Esophagus muscularis mucosa (tissue), 4 donors: Measurements from ENCODE around the gene ZNF428. TPM values are rescaled to one million over a fixed set of nuclear protein-coding genes. Genes with fewer than 3 reads are reported as not detected.
A peak's percentile ranks its signal among the peaks of the same experiment; 100 is the strongest.

Experiments
- DNase-seq: peaks from one replicate; pipeline ENCODE4 v3.0.0-alpha.2; 2017; ENCODE audit errors: extremely low spot score
- H3K27ac ChIP-seq, 4 donors: fragments of 200-600 bp; sonication (generic); replicated peaks in 1 of 4; 1 replicate in 3 of 4; 2 replicates in 1 of 4; pipeline ENCODE4 v1.5.1; 2016 to 2019; ENCODE audit warnings: mild to moderate bottlenecking in 1 of 4
- H3K27me3 ChIP-seq, 4 donors: fragments of 200-600 bp; sonication (generic); one replicate each; pipeline versions ENCODE4 v1.5.1 to v1.6.0; 2016 to 2019
- H3K36me3 ChIP-seq, 4 donors: fragments of 200-600 bp; sonication (generic); one replicate each; pipeline ENCODE4 v1.5.1; 2016 to 2019
- H3K4me1 ChIP-seq, 4 donors: fragments of 200-600 bp; sonication (generic); one replicate each; pipeline ENCODE4 v1.5.1; 2016 to 2019
- H3K4me3 ChIP-seq, 4 donors: fragments of 200-600 bp; sonication (generic); 1 replicate in 2 of 4; 2 replicates in 2 of 4; pipeline ENCODE4 v1.5.1; 2016 to 2019; ENCODE audit warnings: mild to moderate bottlenecking in 4 of 4, moderate library complexity in 1 of 4
- H3K9me3 ChIP-seq, 4 donors: fragments of 200-600 bp; sonication (generic); 1 replicate in 3 of 4; 2 replicates in 1 of 4; pipeline ENCODE4 v1.5.1; 2016 to 2019
- CTCF ChIP-seq, 3 experiments: fragments of 200-600 bp in 2 of 3; fragments of 450-650 bp in 1 of 3; sonication (generic) in 2 of 3; IDR thresholded peaks; one replicate each; pipeline ENCODE4 v1.5.1; 2017 to 2019; ENCODE audit warnings: antibody characterized with exemption in 3 of 3, mild to moderate bottlenecking in 2 of 3, moderate library complexity in 1 of 3
- EP300 ChIP-seq: sonication (generic); formaldehyde crosslinking; IDR thresholded peaks from one replicate; pipeline ENCODE4 v1.6.1; 2017; ENCODE audit warnings: antibody characterized with exemption
- POLR2A ChIP-seq: fragments of 450-650 bp; IDR thresholded peaks from one replicate; pipeline ENCODE4 v1.6.1; 2017; ENCODE audit warnings: antibody characterized with exemption, moderate library complexity, mild to moderate bottlenecking, low read depth
- POLR2AphosphoS5 ChIP-seq, 2 donors: sonication (generic); formaldehyde crosslinking; IDR thresholded peaks; one replicate each; pipeline ENCODE4 v1.6.1; 2017; ENCODE audit warnings: antibody characterized with exemption in 2 of 2
- WGBS: methylation state at CpG from one replicate; pipeline ENCODE4 v1.1.5; 2018; 5-methylcytosine and 5-hydroxymethylcytosine counted together
- intact Hi-C: fragments of 100-400 bp; cut with DNase I; formaldehyde crosslinking; loops from one replicate; pipeline ENCODE4 v1.15.1; 2023
- total RNA-seq, 4 donors: library from RNA; depleted of rRNA; stranded (reverse); fragments of >200 nt; gene quantifications; one replicate each; pipeline versions ENCODE4 v1.1.0 to v1.2.1, GENCODE V29; 2016

ZNF428 gene
- total RNA-seq, 4 donors from 2014 or later, result 33.2 to 61.3 (median 47.8) TPM

GRCh38 chr19:43622070-43622469 is 2.6 kb upstream of the ZNF428 start:
- DNase-seq, result no peak
- 77% methylated on average over 4 of the region's 4 CpGs for WGBS
- TF ChIP-seq POLR2A (no peak), CTCF (IDR thresholded peaks at IDR 0.05) (no peak), POLR2AphosphoS5 (IDR thresholded peaks at IDR 0.05) (no peak), EP300 (no peak)
- H3K27me3 ChIP-seq, result no peaks in the 10 kb centered on the region
- peaks cover 12 to 25% (median 19%) of the 10 kb centered on the region in 4 donors for H3K4me1 ChIP-seq
- H3K4me3 ChIP-seq, result no peak overlapping the region
- H3K27ac ChIP-seq, result no peak overlapping the region
- H3K9me3 ChIP-seq, result no peaks in the 10 kb centered on the region
- intact Hi-C loops, result no loop called here
- peaks cover 0 to 30% (median 11%) of the 10 kb centered on the region in 4 donors for H3K36me3 ChIP-seq

GRCh38 chr19:43620061-43621001 is 902 bp upstream of the ZNF428 start:
- no peak for TF ChIP-seq POLR2AphosphoS5 (IDR thresholded peaks at IDR 0.05)
- no peak for TF ChIP-seq CTCF (IDR thresholded peaks at IDR 0.05)
- TF ChIP-seq EP300, result no peak
- TF ChIP-seq POLR2A, result no peak
- Histone ChIP-seq H3K4me1 (peaks cover 12 to 28% (median 19%) of the 10 kb centered on the region in 4 donors), H3K27me3 (no peaks in the 10 kb centered on the region), H3K27ac (peak overlapping the region; percentile 91 to 98 (median 94)), H3K4me3 (peak overlapping the region; percentile 70 to 87 (median 82)), H3K9me3 (no peaks in the 10 kb centered on the region), H3K36me3 (peaks cover 0 to 14% (median 3%) of the 10 kb centered on the region in 4 donors)
- WGBS, result 43% methylated on average over 20 of the region's 23 CpGs
- peak; percentile 93 for DNase-seq
- intact Hi-C loops, result no loop called here

- peaks cover 0 to 6% (median 5%) of the 10 kb centered on the region in 4 donors for H3K36me3 ChIP-seq
- no peaks in the 10 kb centered on the region for H3K9me3 ChIP-seq
- 0% methylated on average over 9 of the region's 14 CpGs for WGBS
- H3K4me3 ChIP-seq, result peak overlapping the region; percentile 70 to 87 (median 82)
- peak overlapping the region; percentile 91 to 98 (median 94) for H3K27ac ChIP-seq
- TF ChIP-seq CTCF (IDR thresholded peaks at IDR 0.05), result no peak
- TF ChIP-seq EP300, result no peak
- TF ChIP-seq POLR2A, result no peak
- TF ChIP-seq POLR2AphosphoS5 (IDR thresholded peaks at IDR 0.05), result no peak
- intact Hi-C loops, result loop anchor here (5.0 kb wide), 1 partner anchor 48 kb away; no protein-coding TSS in a partner anchor
- peaks cover 12 to 36% (median 22%) of the 10 kb centered on the region in 4 donors for H3K4me1 ChIP-seq
- no peaks in the 10 kb centered on the region for H3K27me3 ChIP-seq
- DNase-seq, result no peak
Observed at GRCh38 chr19:43618921-43619261, 538 bp downstream of the ZNF428 start.

- DNase-seq, result no peak
- Histone ChIP-seq H3K9me3 (no peaks in the 10 kb centered on the region), H3K36me3 (peaks cover 13 to 25% (median 24%) of the 10 kb centered on the region in 4 donors), H3K27me3 (no peaks in the 10 kb centered on the region), H3K4me3 (no peak overlapping the region), H3K4me1 (peaks cover 12 to 44% (median 22%) of the 10 kb centered on the region in 4 donors), H3K27ac (no peak overlapping the region)
- WGBS, result 84% methylated on average over 6 of the region's 6 CpGs
- intact Hi-C loops, result loop anchor here (5.0 kb wide), 1 partner anchor 50 kb away; no protein-coding TSS in a partner anchor
- TF ChIP-seq EP300 (no peak), POLR2AphosphoS5 (IDR thresholded peaks at IDR 0.05) (no peak), POLR2A (no peak), CTCF (IDR thresholded peaks at IDR 0.05) (no peak)
Observed at GRCh38 chr19:43616954-43617353, 2.5 kb downstream of the ZNF428 start.
